ENCODE data around the gene CHCHD3.

The CHCHD3 gene

DNA sequence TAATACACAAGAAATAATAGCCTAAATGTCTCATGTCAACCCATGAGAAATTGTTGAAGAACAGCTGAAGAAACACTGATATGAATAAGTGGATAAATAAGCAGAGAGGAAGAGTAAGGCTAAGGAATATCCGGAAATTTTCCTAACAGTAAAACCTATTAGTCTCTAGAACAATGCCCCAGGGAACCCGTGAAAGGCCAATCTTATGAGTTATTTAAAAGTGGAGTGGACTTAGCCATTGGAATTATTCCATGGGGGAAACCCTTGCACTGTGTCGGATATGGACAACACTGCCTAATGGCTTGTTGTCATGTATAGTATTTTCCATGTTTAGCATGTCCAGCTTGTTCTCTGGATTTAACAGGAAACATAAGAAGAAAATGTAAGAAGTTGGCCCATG lies 288.4 kb downstream of the CHCHD3 start:
- DNase-seq: no peak

DNA sequence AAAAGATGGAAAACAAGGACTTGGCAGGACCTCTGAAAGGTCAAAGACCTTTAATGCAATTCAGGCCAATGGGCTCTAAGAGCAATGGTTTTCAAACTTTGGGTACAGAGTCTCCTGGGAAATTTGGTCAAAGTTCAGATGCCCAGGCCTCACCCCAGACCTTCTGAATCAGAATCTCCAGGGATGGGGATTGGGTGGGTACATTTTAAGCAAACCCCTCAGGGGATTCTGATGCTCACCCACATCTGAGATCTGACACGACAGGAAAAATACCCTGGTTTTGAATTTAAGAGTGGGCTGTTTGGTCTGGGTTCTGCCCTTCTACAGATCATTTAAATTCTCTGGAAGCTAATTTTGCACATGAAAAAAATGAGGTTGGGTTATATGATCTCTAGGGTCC lies 290.9 kb downstream of the CHCHD3 start:
- DNase-seq: no peak

DNA sequence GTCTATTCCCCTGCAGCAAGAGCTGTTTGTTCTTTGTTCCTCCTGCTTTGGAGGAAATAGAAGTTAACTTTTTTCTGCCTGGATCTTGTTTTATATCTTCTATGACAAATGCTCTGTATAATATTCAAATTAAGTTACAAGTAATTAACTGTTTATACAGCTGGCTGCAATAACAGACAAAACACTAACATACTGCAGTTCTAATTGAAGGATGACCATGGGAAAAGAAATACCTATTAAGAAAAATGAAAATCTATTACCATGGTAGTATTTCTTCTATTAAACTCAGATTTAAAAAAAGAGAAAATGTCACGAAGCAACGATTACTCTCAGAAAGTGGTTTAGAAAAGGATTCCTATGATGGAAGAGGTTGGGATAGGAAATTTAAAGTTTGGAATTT lies 291.8 kb downstream of the CHCHD3 start:
- no peak for DNase-seq

DNA sequence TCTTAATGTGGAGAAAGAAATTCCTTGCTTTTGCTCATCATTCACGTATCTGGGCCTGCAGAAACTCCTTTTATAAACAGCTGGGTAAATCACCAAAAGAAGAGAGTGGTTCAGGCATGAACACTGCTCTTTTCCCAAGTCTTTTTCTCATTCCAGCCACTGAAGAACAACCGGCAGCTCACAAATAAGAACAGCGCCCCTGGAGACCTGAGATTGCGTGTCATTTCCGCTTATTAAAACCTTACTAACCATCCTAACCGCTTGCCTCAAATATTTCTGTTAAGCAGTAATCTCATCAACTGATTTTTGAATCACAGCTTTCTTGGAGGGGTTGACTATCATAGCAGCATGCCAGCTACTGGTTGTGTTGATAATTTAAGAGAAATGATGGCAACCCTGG lies 292.6 kb downstream of the CHCHD3 start:
- no peak for DNase-seq

DNA sequence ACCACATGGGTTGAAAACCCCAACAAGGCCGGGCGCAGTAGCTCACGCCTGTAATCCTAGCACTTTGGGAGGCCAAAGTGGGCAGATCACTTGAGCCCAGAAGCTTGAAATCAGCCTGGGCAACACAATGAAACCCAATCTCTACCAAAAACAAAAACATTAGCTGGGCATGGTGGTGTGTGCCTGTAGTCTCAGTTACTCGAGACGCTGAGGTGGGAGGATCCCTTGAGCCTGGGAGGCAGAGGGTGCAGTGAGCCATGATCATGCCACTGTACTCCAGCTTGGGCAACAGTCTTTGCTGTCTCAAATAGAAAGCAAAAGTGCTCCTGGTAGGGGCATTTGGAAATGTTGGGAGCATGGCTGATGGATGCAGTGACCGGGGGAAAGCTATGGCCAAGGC lies 296.0 kb downstream of the CHCHD3 start:
- DNase-seq: no peak

DNA sequence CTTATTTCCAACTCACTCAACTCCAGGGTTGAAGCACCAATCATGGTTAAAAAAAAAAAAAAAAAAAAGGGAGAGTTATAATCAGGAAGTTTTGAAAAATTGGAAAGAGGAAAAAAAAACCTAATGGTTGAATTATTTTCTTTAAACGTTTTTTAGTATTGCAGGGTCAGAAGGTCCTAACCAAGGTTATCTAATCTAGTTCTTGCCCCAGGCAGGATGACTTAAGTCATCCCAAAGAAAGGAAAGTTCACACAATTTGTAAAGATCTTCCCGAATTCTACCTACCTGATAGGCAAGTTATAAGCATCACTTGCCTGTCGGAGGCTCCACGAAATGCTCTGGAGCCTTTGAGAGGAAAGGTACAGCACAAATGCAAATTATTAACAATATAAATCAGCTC lies 297.5 kb downstream of the CHCHD3 start:
- no peak for DNase-seq

DNA sequence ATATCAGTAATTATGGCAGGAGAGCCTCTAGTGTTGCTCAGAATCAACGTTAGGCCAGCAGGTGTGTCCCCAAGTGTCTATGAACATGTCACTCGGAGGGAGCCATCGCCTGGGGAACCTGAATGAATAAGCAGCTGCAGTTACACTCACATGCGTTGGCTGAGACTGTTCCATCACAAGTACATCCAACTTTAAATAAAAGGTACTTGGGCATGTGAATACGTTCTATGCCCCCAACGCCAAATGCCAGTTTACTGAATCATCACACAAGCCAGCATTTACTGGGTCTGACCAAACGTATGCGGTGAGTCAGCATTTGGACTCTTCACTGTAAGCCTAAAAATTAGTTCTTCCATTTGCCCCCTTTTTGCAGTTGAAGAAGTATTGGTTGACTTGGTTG lies 298.1 kb downstream of the CHCHD3 start:
- DNase-seq: no peak

DNA sequence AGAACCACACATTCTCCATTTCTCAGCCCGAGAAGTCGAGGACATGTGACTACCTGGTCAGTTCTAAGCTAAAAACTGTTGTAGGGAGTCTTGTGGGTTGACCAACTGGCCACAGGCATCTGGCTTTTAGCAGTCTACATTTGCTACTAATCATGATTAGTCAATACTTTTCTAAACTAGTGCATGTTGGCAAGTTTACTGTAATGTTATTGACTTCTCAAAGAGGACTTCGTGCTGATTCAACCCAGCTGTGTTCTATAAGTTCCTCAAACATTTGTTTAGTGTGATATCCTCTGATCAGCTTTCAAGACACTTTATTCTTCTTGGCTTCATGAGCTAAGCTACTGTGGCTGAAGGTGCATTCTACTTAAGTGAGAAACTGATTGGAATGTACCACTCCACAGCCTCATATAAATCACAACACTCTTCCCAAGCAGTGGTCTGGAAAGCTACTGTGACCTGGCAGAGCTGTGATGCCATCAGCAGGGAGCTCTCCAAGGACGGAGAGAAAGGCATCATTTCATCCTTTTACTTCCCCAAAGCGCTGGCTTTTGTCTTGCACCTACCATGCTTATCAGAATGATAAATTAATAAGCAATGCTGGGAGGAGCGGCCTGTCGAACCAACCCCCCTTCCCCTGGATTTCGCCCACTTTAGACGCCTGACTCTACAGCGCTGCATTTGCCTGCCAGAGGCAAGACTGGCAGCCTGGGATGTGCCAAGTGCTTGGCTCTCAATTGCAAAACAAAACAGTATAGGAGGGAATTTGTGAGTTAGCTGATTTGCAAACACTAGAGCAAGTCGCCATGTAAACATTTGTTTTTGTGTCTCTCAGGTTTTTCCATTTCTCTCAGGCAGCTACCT lies 298.9 kb downstream of the CHCHD3 start:
- DNase-seq: no peak

DNA sequence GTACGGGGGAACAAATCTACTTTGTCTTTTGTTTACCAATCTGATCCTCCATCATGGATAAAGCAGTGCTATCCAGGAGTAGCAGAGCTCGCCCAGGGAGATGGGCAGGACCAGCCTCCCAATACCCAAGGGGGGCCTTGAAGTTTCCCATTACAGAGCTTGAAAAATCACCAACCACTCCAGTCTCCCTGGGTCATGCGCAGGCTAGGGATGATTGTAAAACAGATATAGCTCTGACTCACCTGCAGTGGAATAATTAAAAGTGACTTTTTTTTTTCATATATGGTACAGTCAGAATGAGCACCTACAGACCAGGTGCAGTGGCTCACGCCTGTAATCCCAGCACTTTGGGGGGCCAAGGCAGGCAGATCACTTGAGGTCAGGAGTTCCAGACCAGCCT lies 301.1 kb downstream of the CHCHD3 start:
- DNase-seq: no peak

DNA sequence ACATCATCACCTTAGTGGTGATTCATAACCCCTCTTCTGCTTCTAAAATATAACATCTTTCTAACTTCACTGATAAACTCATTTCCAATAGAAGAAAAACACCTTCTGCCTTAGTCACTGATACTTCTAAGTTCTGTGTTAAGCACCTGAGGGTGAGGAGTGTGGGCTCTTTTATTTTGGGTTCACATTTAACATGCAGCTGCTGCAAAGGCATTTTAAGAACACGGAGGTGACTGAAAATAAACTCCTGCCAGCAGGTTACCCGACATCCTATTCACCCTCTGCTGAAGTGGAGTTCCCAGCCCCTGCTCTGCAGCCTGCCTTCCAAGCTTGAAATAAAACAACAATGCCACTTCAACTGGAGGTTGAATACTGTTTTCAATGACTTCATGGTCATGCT lies 302.7 kb downstream of the CHCHD3 start:
- no peak for DNase-seq

DNA sequence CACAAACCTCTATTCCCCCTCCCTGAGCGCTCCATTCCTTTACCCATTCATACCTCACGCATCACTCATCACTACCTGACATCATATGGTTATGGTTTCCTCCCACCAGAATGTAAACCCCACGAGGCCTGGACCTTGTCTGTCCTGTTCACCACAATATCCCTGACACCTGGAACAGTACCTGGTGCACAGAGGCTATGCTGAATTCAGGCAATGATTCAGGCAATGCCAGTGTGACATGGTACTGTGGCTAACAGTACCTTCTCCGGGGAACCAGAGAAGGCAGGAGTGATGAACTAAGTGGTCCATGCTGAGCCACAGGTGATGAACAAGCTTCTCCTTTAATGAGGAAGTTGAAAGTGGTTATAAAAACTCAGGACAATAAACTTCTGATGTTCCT lies 303.1 kb downstream of the CHCHD3 start:
- no peak for DNase-seq

DNA sequence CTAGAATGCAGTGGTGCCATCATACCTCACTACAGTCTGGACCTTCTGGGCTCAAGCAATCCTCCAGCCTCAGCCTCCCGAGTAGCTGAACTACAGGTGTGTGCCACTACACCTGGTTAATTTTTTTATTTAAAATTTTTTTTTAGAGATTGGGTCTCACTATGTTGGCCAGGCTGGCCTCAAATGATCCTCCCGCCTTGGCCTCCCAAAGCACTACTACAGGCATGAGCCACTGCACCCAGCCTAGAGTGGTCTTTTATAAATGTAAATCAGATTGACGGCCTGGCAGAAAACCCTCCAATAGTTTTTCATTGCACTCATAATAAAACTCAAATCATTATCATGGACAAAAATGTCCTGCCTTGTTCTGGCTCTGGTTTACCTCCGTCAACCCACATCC lies 303.9 kb downstream of the CHCHD3 start:
- DNase-seq: no peak

DNA sequence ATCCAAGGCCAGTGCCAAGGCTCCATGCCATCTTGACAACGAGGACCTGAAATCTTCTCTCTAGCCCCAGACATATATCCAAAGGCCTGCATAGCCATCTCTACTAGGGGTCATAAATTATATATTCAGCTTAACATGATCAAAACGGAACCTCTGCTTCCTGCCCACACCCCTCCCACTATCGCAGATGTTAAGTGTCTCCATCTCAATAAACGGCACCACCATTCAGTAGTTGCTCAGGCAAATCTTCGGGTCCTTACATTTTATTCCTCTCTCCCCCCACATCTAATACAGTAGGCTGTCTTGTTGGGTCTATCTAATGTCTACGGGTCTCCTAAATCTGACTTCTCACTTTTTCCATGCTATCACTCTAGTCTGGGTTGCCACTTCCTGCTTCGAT lies 304.5 kb downstream of the CHCHD3 start:
- DNase-seq: no peak

DNA sequence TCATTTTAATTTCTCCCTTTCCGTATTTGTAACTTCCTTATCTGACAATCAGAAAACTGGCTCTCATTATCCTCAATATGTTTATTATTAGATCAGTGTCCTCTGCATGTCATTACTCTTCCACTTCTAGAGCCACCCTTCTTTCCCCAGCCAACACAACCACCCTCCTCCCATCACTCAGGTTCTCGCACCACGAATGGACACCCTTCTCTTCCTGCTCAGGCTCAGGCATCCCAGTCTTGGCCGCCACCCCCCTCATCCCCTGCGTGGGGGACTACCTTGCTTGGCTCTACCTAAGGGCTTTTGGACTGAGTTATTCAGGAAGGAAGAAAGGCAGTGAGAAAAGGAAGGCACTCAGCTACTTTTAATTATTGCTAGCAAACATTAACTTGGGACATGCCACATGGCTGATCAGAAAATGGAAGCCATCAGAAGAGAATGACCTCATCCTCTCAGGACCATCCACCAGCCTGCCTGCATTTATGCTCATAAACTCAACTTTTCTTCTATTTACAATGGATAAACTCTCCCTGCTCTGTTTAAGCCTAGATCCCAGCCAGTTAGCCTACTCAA lies 305.8 kb downstream of the CHCHD3 start:
- DNase-seq: no peak

DNA sequence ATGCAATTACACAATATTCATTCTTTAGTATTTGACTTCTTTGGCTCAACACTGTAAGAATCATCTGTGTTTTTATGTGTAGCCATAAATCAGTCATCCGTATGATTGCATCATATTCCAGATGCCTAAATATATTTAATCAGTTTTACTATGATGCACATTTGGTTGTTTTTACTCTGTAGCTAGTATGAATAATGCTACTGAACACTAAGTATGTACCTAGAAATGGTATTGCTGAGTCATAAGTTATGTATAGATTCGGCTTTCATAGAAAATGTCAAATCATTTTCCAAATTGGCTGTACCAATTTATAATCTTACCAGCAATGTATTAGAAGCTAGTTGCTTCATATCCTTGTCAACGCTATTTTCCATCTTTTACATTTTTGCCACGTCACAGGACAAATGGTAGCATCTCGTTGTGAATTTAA lies 308.3 kb downstream of the CHCHD3 start:
- DNase-seq: no peak

DNA sequence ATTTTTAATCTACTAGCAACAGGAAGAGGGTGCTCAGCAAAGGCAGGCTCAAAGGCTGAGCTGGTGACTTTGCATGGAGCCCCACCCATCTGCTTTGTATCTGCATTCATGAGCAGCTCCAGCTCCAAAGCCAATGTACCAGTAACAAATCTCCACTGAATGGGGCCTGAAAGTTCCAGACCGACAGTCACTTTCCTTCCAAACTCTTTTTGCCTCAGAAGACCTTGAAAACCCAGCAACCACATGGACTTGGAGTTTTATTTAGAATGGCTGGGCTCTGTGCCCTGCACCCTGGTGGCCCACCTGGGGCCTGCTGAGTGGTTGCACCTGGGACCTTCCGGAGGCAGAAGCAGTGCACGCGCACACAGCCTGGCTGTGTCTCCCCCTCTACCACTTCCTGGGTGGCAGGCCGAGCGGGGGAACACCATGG lies 310.6 kb downstream of the CHCHD3 start:
- DNase-seq: peak; percentile 29

DNA sequence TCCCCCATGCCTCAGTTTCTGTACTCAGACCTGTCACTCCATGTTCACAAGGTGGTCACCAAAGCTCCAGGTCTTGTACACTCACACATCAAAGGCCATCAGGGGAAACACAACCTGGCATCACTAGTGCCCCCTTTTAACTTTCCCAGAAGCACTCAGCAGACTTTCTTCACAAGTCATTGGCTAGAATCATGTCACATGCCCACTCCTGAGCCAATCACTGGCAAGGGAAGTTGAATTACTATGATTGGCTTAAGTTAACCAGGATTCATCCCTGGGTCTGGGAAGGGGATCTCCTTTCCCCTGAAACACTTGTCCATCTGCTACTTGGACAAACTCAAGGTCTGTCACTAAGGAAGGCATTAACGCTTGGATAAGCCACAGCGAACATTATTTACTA lies 311.8 kb downstream of the CHCHD3 start:
- no peak for DNase-seq

DNA sequence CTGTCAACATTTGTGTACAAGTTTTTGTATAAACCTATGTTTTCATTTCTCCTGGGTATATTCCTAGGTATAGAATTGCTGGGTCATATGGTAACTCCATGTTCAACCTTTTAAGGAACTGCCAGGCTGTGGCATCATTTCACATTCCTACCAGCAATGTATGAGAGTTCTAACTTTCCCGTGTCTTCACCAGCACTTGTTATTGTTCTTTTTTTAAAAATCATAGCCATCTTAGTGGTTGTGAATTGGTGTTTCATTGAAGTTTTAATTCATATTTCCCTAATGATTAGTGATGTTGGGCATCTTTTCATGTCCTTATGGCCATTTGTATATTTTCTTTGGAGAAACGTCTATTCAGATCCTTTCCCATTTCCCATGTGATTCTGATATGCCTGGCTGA lies 312.6 kb downstream of the CHCHD3 start:
- DNase-seq: no peak

DNA sequence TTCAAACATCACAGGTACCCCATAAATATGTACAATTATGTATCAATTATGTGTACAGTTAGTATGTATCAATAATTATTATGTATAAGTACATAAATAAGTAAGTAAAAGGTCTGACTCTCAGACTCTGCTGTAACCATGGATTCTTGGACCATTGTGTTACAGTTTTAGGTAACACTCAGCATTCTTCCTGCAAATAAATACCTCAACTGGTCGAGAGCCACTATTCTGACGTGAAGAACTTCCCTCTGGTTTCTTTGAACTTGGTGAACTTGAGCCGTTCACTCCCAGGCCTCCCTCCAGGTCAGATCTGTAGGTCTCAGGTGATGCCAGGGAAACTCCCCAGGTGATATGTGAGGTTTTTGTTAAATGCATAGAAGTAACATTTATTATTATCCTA lies 313.8 kb downstream of the CHCHD3 start:
- no peak for DNase-seq

DNA sequence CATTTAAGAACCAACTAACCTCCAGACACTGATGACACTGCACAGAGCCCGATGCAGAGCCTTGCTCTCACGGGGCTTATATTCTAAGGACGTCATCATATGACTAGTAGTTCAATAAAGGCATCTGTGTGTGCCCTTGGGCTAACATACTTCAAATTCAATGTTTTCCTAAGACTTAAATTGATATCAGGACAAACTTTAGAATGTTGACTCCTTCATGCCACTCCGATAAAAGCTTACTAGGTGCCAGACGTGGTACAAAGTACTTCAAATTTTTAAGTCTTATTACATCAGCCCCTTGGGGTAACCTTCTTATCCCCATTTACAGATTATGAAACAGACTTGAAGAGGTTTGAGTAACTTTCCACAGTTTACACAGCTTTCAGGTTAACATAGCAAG lies 314.5 kb downstream of the CHCHD3 start:
- no peak for DNase-seq

DNA sequence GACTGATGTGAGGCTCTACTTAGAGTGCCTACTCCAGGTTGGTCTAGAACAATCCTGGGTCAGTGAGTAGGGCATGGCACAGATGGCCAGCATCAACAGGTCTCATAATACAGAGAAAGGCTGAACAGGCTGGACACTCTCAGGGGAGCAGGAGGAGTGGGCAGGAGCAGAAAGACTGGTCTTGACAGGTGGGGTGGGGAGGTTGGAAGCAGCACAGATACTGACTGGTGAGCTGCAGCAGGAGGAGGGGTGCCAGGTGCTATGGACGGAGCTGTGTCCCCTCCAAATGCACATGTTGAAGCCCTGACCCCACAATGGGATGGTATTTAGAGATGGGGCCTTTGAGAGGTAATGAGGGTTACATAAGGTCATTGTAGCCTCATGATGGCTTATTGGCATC lies 315.2 kb downstream of the CHCHD3 start:
- DNase-seq: no peak

DNA sequence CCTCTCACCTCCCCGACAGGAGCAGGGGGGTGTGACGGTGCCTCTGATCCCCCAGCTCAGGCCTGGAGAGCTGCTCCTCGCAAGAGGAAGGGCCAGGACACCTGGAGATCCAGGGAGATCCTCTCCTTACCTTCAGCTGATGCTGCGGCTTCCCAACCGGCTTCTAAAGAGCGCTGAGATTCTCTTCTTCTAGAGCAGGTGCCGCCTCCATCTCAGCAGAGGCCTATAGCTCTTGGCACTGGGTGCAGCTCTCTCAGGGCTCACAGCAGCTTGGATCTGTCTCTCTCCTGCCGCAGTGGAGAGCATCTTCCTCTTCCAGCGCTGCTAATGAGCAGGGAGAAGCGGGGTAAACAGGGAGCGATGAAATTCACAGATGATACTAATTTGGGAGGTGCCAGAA lies 316.0 kb downstream of the CHCHD3 start:
- DNase-seq: no peak

DNA sequence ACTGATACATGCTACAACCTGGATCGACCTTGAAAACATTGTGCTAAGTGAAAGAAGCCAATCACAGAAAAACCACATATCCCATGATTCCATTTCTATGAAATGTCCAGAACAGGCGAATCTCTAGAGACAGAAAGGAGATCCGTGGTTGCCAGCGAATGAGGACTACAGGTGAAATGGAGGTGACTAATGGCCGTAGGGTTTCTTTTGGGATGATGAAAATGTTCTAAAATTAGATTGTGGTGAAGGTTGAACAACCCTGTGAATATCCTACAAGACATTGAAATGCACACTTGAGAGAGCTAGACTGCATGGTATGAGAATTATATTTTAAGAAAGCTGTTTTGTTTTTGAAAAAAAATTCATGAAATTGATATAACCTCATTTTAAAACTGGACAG lies 317.1 kb downstream of the CHCHD3 start:
- DNase-seq: no peak

DNA sequence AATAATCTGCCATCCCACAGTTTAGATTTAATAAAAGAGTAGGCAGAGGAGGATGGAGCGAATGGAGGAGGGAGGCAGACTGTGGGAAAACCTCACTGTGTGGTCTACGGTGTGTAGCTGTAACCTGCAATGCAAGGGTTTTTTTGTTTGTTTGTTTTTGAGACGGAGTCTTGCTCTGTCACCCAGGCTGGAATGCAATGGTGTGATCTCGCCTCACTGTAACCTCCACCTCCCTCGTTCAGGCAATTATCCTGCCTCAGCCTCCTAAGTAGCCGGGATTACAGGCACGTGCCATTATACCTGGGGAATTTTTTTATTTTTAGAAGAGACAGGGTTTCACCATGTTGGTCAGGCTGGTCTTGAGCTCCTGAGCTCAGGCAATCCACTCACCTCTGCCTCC lies 321.0 kb downstream of the CHCHD3 start:
- no peak for DNase-seq

DNA sequence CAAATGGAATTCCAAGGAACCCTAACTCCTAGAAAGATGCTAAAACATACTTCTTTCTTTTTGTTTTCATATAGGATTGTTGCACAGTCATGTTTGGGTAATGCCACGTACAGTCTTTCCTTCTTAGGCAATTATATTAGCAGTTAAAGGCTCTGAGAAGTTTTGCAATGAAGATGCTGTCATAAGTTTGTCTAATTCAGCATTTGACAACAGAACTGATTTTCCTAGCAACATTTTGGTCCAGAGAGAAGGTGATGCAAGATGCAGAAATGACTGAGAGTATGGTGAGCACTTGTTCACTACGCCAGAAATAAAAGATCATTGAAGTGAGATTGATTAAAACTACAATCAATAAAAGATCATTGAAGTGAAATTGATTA lies 321.7 kb downstream of the CHCHD3 start:
- DNase-seq: no peak
